ENCODE measurements around the gene TRIM52. TPM values are rescaled to one million over a fixed set of nuclear protein-coding genes. Genes with fewer than 3 reads are reported as not detected.

Gene TRIM52
- total RNA-seq, 4 donors from 2014 or later = 14.7 to 24.3 (median 20.4) TPM

GRCh38 chr5:181233088-181233800 lies 27.7 kb downstream of the TRIM52 start:
- no peak for DNase-seq
- Histone ChIP-seq H3K4me3 (no peak overlapping the region), H3K27me3 (no peaks in the 10 kb centered on the region), H3K36me3 (peaks cover 0 to 41% (median 19%) of the 10 kb centered on the region in 4 donors), H3K9me3 (no peaks in the 10 kb centered on the region), H3K27ac (no peak overlapping the region), H3K4me1 (no peaks in the 10 kb centered on the region)
- in situ Hi-C loops (cut with MboI; ENCODE audit: low pct_ligation_motif_present in 1 of 4, low pct_unique_long_range_greater_than_20kb in 1 of 4, low sequenced_read_pairs in 3 of 4) = no loop called here
- intact Hi-C loops (cut with DNase I; ENCODE audit: low total_unique reads) = no loop called here
- 80 to 90% methylated on average over 9 to 16 of the region's 16 CpGs for whole genome bisulfite sequencing, 2 donors (ENCODE audit: low coverage in 1 of 2)
- TF ChIP-seq CTCF (IDR thresholded peaks at IDR 0.05) = no peak
- TF ChIP-seq POLR2AphosphoS5 (IDR thresholded peaks at IDR 0.05) = no peak
- TF ChIP-seq POLR2A (IDR thresholded peaks at IDR 0.05) = no peak
- TF ChIP-seq EP300 (IDR thresholded peaks at IDR 0.05; ENCODE audit: low read depth) = no peak

- no peaks in the 10 kb centered on the region for H3K4me1 ChIP-seq
- H3K27ac ChIP-seq = no peak overlapping the region
- in situ Hi-C loops (cut with MboI; ENCODE audit: low pct_ligation_motif_present in 1 of 4, low pct_unique_long_range_greater_than_20kb in 1 of 4, low sequenced_read_pairs in 3 of 4) (no loop called here), intact Hi-C loops (cut with DNase I; ENCODE audit: low total_unique reads) (no loop called here)
- H3K36me3 ChIP-seq = peaks cover 0 to 35% (median 16%) of the 10 kb centered on the region in 4 donors
- DNase-seq = no peak
- H3K27me3 ChIP-seq = no peaks in the 10 kb centered on the region
- TF ChIP-seq POLR2AphosphoS5 (IDR thresholded peaks at IDR 0.05) = no peak
- TF ChIP-seq POLR2A (IDR thresholded peaks at IDR 0.05) = no peak
- TF ChIP-seq CTCF (IDR thresholded peaks at IDR 0.05) = no peak
- no peak for TF ChIP-seq EP300 (IDR thresholded peaks at IDR 0.05; ENCODE audit: low read depth)
- no peaks in the 10 kb centered on the region for H3K9me3 ChIP-seq
- H3K4me3 ChIP-seq = no peak overlapping the region
- WGBS, 2 donors (ENCODE audit: low coverage in 1 of 2) = 85% methylated on average over 17 of the region's 18 CpGs; no CpG with 5 or more reads in 1 of the 2 donors
Measured at GRCh38 chr5:181232593-181232992, 28.4 kb downstream of the TRIM52 start.

- no peaks in the 10 kb centered on the region for H3K4me1 ChIP-seq
- H3K36me3 ChIP-seq = peaks cover 0 to 24% (median 9%) of the 10 kb centered on the region in 4 donors
- H3K4me3 ChIP-seq = no peak overlapping the region
- H3K27ac ChIP-seq = no peak overlapping the region
- 80 to 83% methylated on average over 1 to 7 of the region's 7 CpGs for WGBS, 2 donors (ENCODE audit: low coverage in 1 of 2)
- TF ChIP-seq CTCF (IDR thresholded peaks at IDR 0.05) (no peak), EP300 (IDR thresholded peaks at IDR 0.05; ENCODE audit: low read depth) (no peak), POLR2AphosphoS5 (IDR thresholded peaks at IDR 0.05) (no peak), POLR2A (IDR thresholded peaks at IDR 0.05) (no peak)
- H3K27me3 ChIP-seq = no peaks in the 10 kb centered on the region
- intact Hi-C loops (cut with DNase I; ENCODE audit: low total_unique reads) (no loop called here), in situ Hi-C loops (cut with MboI; ENCODE audit: low pct_ligation_motif_present in 1 of 4, low pct_unique_long_range_greater_than_20kb in 1 of 4, low sequenced_read_pairs in 3 of 4) (no loop called here)
- DNase-seq = no peak
- H3K9me3 ChIP-seq = no peaks in the 10 kb centered on the region
Measured at GRCh38 chr5:181231432-181231831, 29.5 kb downstream of the TRIM52 start.

- in situ Hi-C loops (cut with MboI; ENCODE audit: low pct_ligation_motif_present in 1 of 4, low pct_unique_long_range_greater_than_20kb in 1 of 4, low sequenced_read_pairs in 3 of 4) = no loop called here
- DNase-seq = no peak
- H3K4me3 ChIP-seq = no peak overlapping the region
Measured at GRCh38 chr5:181230551-181230950, 30.4 kb downstream of the TRIM52 start.

More at GRCh38 chr5:181230551-181230950, 30.4 kb downstream of the TRIM52 start:
- TF ChIP-seq EP300 (IDR thresholded peaks at IDR 0.05; ENCODE audit: low read depth) (no peak), CTCF (IDR thresholded peaks at IDR 0.05) (no peak), POLR2A (IDR thresholded peaks at IDR 0.05) (no peak), POLR2AphosphoS5 (IDR thresholded peaks at IDR 0.05) (no peak)
- H3K27ac ChIP-seq = no peak overlapping the region
- no peaks in the 10 kb centered on the region for H3K9me3 ChIP-seq
- intact Hi-C loops (cut with DNase I; ENCODE audit: low total_unique reads) = no loop called here
- H3K4me1 ChIP-seq = peaks cover 0 to 2% (median 0%) of the 10 kb centered on the region in 4 donors
- H3K27me3 ChIP-seq = no peaks in the 10 kb centered on the region
- H3K36me3 ChIP-seq = peaks cover 0 to 17% (median 5%) of the 10 kb centered on the region in 4 donors
- WGBS, 2 donors (ENCODE audit: low coverage in 1 of 2) = 74 to 93% methylated on average over 3 to 6 of the region's 6 CpGs
